GOT3 (cell line): ENCODE data around the gene USP36.
"Not testable (repeated sequence)": the region's sequence is repeated elsewhere in the genome, so short reads cannot be mapped to it uniquely, and the experiment has no call there.

Source experiments
- DNase-seq: peaks from one replicate; lab custom pipeline; 2025; ENCODE audit warnings: mixed read lengths; lab: John Stamatoyannopoulos, UW

USP36 gene

DNA sequence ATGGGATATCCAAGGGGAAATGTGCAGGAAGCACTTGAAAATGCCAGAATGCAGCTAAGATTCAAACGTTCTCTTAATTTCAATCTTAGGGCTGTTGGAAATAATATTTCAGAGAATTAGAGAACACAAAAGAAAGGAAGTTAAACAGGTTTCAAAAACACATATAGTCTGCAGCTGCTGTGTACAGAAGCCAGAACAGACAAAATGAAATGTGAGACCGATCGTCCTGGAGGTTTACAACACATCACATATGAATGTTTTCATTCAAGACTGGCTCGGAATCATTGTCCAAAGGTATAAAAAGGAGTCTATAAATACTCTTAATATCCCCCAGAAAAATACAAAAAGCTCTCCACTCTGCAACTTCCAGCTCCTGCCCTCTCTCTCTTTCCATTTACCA is 72.8 kb downstream of the USP36 start:
- no peak for DNase-seq

DNA sequence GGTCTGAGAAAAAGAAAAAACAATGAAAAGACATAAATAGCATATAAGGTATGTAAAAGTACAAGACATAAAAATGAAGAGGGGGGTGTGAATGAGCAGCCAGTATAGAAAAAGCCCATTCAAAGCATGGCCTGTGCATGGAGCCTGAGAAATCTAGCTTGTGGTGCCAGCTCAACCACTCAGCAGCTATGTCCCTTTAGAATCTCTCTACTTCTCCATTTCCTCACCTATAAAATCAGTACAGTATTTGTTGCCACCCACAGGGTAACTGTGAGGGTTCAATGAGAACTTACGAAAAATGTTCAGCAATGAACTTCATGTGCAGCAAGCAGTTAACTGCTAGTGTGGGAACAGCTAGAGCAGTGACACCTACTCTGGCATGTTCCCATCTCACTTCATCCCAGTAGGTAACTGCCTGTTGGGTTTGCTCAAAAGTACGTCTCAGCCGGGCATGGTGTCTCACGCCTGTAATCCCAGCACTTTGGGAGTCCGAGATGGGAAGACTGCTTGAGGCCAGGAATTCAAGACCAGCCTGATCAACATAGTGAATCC is 73.8 kb downstream of the USP36 start:
- DNase-seq: no peak

DNA sequence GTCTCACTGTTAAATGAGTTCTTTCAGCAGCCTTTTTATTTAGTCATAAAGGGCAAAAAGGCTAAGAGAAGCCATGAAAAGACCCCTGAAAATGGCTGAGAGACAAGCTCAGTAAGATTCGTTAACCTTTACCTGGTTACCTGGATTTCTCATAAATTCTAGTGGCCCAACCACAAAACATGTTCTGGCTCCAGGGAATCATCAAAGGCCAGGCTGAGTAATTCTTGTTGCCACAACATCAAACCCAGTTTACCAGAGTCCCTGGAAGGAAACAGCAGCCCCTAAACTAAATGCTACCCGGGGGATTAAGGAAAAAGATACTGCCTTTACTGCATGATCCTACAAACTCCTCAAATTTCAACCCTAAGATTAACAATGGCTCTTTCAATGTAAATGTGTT is 74.4 kb downstream of the USP36 start:
- DNase-seq: no peak

DNA sequence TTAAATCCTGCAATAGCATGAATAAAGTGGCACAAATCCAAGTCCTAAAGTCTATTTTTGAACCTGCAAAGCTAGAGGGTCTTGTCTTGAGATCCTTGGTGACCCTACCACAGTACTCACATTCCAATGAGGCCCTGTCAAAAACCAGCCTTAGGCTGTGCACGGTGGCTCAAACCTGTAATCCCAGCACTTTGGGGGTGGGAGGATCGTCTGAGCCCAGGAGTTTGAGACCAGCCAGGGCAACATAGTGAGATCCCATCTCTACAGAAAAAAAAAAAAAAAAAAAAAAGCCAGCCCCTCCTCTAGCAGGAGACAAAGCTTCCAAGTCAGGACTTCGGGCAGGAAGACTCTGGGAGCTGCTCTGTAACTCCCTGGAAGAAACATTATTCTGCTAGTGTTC is 74.8 kb downstream of the USP36 start:
- DNase-seq: no peak

DNA sequence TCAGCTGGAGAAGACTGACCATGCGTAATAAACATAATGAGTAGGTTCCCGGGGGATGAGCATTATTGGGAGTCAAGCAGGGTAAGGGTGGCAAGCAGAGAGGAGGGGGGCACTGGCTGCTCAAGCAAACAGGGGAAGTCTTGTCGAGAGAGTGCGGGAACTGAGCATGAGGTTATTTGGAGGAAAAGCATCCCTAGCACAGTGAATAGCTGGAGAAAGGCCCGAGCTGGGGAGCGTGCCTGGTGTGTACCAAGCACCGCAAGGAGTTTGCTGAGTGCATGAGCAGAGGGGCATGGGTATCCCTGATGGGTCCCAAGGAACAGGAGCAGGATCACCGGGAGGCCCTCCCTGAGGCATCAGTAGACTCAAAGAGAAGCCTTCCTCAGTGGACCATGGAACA is 75.7 kb downstream of the USP36 start:
- DNase-seq: no peak

DNA sequence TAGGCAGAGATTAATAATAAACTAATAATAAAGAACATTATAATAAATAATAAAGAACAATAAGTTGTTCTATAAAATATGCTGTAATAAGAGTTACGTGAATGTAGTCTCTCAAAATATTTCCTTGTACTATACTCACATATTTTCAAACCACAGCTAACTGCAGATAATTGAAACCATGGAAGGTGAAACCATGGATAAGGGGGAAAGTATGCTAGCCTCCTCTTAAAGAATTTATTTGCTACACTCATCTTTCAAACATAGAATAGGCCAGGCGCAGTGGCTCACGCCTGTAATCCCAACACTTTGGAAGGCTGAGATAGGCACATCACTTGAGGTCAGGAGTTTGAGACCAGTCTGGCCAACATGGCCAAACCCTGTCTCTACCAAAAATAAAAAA is 77.1 kb downstream of the USP36 start:
- no peak for DNase-seq

DNA sequence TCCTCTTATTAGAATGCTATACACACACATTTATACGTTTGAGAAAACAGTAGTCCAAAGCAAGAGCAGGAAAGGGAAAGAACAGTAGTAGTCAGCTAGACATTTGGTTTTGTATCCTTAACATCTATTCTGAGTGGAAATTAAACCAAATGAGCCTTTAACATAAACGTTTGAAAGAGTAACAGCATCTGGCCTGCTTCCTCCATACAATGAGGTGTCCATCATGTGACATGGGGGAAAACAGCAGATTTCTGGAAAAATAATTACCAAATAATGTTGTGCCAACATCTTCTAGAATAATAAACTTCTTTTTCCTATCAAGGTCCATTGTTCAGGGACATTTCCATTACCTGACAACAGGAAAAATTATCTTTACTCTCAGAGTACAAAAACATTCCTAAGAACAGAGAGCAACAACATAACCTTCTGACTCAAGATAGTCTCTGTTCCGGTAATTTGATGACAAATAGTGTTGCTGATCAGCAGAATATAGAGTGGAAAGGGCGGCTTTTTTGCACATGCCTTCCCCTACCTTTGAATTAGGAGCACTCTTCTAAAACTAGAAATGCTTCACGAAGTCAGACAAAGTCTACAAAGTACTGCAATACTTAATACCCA is 78.7 kb downstream of the USP36 start:
- no peak for DNase-seq

DNA sequence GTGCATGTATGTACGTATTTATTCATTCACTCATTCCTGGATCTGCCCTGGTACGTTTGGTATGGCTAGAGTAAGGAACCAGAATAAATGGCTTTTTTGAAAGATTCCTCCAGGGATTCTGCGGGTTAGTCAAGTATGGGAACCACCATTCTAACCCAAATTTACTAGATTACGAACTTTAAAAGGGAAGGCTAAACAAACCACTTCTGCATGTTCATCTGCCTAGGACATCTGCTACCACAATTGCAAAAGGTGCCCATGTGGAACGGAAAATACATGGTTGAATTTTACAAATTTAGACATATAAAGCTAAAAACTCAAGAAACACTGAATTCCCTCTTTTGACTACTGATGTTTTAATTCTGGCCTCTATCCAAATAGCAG is 80.7 kb downstream of the USP36 start:
- no peak for DNase-seq

DNA sequence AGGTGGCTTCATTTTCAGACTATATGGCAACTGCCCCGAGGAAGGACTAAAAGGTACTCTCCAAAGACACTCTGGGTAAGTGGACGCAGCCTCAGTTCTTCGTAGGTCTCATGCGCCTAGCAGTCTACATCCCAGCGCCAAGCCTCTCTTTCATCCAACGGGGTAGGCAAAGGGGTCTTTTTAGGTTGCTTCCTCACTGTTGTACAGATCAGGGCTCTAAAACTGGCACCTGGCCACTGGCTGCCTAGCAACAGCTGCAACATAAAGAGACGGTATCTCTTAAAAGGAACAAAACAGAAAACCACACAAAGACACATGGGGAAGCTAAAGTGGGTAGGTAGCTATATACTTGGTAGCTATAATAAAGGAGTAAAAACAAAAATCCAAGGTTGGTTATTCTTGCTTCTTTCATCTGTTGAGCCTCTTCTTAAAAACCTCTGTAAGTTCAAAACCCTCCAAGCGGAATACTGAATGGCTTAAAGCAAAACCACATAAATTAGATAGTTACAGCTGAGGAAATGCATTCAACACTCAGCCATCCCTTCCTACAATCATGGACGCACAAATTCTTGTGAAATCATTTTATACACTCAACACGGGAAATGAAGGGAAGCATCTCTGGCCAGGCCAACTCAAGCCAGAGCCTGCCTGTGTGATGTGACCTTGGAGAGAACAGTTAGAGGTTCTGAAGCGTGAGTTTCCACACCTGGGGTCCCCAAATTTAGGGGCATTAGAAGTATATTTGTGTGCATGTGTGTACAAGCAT is 81.2 kb downstream of the USP36 start:
- DNase-seq: no peak

DNA sequence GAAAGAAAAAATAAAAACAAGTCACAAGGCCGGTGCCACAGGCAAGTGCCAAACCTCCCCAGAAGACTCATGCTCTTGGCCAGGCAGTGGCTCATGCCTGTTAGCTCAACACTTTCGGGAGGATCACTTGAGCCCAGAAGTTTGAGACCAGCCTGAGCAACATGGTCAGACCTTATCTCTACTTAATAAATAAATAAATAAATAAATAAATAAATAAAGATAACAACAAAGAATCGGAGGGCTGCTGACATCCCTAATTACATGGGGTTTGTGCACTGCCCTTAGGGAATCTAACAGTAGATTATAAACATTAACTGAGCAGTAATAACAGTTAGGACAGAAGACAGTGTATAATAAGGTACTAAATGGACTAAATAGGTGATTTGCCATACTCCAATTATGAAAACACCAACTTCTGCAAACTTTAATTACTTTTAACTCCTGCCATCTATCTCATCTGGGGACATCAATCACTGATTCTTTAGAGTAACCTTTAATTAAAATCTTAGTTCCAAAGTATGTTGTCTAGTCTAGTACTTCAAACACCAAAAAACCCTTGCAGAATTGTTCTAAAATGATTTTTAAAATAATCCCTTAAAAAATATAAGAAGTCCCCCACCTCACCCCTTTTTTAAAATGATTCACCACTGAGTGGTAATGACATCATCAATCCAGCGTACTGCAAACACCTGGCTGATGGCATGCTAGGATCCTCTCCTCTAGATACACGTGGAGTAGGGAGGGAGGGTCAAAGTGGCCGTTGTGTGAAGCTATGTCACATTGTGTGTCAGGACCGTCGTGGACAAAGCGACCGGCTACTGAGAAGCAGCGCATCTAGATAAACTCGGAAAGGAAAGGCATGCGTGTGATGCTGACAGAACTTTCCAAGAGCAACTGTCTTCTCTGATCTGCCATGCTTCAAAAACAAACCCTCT is 87.0 kb downstream of the USP36 start:
- DNase-seq: no peak

DNA sequence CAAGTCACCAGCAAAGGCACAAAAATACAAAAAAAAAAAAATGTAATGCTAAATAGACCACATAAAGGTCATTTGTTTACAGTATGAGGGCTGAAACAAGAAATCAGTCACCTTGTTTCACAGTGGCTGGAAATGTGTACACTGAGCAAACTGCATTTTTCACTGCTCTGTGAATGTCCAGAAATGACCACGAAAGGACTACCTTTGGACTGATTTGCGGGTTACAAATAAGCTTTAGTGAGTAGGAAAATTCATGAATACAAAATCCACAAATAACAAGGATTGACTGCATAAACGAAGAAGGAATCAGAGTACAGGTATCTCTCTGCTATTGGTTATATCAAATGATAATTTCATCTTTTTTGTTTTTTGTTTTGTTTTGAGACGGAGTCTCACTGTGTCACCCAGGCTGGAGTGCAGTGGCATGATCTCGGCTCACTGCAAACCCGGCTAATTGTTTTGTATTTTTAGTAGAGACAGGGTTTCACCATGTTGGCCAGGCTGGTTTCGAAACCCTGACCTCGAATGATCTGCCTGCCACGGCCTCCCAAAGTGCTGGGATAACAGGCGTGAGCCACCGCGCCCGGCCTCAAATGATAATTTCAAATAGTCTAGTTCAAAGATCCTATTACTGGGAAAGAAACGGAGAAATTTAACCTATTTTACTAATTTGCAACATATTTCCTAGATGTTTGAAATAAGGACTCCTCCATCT is 89.0 kb downstream of the USP36 start:
- DNase-seq: no peak

DNA sequence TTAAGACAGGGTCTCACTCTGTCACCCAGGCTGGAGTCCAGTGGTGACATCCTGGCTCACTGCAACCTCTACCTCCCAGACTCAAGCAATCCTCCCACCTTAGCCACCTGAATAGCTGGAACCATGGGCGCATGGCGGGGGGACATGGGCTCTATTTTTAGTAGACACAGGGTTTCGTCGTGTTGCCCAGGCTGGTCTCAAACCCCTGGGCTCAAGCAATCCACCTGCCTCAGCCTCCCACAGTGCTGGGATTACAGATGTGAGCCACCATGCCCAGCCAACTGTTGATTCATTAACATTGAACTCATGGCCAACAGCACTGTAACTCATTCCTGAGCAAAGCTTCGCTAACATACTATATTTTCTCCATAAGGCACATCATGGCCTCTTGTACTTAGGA is 89.6 kb downstream of the USP36 start:
- DNase-seq: not testable (repeated sequence)

DNA sequence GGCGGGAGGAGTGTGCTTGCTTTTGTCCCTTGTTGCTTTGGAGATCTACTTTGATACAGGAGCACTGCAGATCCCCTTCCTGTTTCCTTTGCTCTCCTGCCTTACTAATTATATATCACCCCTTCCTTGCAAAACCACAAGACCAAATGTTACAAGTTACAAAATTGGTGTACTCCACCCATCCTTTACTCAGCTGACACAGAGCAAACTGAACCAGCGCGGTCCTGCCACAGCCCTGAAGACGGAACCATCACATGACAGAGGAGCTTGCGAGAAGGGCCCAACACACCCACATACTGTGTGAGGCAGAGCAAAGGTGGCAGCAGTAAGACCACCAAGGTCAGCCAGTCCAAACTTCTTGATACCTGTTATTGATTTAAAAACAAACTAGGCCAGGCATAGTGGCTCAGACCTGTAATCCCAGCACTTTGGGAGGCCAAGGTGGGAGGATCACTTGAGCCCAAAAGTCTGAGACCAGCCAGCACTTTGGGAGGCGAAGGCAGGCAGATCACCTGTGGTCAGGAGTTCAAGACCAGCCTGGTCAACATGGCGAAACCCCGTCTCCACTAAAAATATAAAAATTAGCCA is 91.8 kb downstream of the USP36 start:
- no peak for DNase-seq

DNA sequence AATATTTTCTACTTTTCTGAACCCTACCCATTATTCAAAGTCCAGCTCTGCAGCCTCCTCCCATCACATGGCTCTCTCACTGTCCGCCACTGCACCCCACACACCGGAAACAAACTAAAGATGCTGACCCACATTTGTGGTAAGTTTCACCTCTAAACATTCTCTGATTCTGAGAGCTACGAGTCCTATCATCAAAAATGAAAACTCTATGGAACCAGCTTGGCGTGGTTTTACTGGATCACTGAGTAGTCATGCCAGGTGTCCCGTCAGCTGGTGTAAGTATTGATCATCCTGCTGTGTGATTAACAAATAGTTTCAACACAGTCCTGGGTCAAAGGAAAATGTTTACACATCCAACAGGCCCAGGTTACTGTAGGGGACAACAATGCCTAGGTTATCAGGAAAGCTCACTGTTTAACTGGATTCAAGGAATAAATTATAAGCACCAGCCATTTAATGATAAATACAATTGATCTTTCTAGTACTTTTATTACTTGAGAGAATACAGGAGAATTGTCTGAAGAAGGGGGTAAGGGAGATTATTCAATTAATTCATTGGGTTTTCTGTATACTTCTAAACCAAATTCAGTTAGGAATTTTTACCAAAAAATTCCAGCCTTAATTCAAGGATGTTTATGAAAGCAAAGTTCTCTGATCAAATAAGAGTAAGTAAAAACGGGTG is 92.4 kb downstream of the USP36 start:
- DNase-seq: no peak

DNA sequence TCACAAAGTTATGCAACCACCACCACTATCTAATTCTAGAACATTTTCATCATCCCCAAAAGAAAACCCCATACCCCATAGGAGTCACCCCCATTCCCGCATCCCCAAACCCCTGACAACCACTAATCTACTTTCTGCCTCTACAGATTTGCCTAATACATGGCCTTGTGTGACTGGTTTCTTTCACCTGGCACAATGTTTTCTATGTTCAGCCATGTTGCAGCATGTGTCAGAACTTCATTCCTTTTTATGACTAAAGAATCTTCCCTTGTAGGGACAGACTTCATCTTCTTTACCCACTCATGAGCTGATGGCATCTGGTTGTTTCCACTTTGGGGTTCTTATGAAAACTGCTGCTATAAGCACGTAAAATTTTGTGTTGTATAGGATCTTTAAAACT is 93.1 kb downstream of the USP36 start:
- DNase-seq: no peak

DNA sequence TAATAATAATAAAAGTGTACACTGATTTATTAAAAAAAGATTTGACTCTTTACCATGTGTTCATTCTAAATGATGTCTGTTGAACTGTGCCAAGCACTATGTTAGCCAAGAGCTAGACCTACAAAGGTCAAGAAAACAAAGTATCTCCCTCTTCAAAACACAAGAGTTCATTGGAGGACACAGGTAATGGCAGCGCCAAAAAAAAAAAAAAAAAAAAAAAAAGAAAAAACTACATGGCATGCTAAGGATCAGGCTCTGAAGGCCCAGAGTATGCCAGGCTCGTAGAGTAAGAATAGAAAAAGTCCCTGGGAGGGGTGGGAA is 93.7 kb downstream of the USP36 start:
- no peak for DNase-seq

DNA sequence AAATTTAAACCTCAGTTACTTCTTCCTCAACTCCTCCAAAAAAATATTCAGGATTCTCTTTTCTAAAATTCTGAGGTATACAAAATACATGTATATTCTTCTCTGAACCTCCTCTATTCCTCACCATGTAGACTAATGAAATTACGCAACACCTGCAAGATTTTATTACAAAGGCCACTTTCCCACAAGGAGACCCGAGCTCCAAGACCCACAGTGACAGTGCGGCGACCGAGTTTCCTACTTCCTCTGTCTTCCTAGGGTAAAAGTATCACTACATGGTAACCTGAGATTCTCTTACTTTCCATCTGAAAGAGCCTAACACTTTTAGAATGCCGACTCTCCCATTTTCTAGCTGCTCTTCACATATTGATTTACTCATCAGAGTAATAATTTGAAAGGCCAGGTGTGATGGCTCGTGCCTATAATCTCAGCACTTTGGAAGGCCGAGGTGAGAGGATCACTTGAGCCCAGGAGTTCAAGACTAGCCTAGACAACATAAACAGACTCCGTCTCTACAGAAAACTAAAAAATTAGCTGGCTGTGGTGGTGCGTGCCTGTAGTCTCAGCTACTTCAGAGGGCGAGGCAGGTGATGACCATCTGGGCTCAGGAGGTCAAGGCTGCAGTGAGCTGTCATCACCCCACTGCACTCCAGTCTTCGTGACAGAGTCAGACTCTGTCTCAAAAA is 94.2 kb downstream of the USP36 start:
- no peak for DNase-seq
